SKM-1 (cell line): ENCODE measurements around the gene SFTPB.

Experiments
- DNase-seq: peaks from one replicate; lab custom pipeline; 2025; ENCODE audit not compliant: unreplicated experiment; lab: John Stamatoyannopoulos, UW

SFTPB gene

DNA sequence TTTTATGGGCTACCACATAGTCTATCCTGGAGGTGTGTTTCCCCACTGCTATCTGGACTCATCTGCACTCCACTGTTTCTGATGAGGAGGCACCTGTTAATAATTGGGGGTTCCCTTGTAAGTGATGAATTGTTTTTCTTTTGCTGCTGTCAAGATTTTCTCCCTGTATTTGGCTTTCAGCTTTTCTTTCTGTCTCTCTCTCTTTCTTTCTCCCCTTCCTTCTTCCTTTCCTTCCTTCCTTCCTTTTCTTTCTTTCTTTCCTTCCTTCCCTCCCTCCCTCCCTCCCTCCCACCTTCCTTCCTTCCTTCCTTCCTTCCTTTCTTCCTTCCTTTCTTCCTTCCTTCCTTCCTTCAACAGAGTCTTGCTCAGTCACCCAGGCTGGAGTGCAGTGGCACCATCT lies 35.3 kb upstream of the SFTPB start:
- no peak for DNase-seq

DNA sequence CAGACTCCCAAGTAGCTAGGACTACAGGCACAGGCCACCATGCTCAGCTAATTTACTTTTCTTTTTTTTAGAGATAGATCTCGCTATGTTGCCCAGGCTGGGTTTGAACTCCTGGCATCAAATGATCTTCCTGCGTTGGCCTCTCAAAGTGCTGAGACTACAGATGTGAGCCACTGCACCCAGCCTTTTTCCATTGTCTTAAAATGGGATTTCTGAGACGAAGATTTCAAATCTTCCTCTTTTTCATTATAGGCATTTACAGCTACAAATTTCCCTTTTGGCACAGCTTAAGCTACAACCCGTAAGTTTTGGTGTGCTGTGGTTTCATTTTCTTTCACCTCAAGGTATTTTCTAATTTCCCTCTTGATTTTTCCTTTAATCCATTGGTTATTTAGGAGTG lies 34.8 kb upstream of the SFTPB start:
- no peak for DNase-seq

DNA sequence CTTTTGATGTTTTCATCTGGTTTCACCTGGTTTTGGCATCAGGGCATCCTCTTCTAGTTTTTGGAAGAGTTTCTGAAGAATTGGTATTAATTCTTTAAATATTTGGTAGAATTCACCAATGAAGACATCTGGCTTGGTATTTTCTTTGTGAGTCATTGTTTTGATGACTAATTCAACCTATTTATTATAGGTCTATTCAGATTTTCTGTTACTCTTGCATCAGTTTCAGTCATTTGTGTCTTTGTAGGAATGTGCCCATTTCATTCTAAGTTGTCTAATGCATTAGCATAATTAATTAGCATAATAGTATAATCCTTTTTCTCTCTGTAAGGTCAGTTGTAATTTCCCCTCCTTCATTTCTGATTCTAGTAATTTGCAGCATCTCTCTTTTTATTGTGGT lies 34.2 kb upstream of the SFTPB start:
- DNase-seq = no peak

DNA sequence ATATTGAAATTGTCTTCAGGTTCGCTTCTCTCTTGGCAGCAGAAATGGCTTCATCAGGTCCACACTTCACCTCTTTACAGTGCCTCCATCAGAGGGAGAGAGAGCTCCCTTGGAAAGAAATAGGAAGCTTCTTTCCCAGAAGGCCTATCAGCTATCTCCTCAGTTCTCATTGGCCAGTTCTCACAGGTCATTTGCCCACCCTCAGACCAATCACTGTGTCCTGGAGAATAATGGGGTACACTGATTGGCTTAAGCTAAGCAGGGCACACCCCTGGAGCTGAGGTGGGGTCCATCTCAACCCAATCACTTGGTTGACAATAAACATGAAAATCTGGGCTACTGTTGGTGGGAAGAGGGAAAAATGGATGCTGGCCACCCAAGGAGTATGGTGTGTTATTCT lies 31.3 kb upstream of the SFTPB start:
- no peak for DNase-seq

DNA sequence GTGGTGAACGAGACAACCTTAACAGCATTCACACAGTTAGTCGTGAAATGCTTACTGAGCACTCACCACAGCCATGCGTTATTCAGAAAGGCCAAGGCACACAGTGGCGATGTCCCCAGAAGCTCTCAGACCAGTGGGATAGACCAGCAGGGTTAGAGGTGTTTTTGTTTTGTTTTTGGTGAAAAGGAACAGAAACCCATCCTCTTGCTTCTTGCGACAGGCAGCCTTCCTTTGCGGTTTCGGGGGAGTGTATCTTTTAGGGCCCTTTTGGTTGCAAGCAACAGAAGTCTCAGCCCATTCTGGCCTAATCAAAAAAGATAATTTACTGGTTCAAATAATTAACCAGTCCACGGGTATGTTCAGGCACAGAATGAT lies 30.9 kb upstream of the SFTPB start:
- no peak for DNase-seq

DNA sequence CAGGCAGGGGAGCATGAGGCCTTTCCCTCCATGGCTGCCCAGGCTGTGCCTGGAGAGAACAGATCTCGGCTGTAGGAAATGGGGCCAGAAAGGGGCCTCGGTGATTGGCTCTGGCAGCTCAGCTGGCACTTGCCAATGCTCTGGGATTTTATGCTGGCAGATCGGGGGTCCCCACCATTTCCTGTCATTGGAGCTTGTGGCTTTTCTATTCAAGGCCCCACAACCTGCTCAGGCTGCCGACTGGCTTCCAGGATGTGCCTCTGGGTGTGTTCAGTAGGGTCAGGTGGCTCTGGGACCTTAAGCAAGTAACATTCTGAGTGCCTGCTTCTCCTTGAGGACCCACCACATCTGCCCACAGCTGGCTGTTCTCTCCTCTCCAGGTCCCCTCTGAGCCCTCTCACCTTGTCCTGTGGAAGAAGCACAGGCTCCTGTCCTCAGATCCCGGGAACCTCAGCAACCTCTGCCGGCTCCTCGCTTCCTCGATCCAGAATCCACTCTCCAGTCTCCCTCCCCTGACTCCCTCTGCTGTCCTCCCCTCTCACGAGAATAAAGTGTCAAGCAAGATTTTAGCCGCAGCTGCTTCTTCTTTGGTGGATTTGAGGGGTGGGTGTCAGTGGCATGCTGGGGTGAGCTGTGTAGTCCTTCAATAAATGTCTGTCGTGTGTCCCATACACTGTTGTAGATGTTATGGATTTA lies 30.3 kb upstream of the SFTPB start:
- DNase-seq = no peak

DNA sequence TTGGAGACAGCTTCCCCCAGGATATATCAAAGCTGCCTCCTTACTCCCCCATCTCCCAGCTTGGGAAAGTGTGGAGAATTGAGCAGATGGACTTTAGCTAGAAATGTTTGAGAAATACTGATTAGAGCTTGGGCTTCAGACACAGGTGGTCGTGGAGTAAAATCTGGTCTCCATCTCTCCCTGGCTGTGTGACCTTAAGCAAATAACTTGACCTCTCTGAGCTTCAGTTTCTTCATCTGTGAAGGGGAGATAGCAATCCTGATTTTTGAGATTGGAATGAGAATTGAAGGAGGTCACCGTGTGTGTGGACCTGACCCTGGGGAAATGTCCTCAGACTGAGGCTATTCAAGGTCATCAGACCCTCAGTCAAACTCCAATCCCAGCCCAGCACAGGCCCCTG lies 29.7 kb upstream of the SFTPB start:
- DNase-seq = no peak

DNA sequence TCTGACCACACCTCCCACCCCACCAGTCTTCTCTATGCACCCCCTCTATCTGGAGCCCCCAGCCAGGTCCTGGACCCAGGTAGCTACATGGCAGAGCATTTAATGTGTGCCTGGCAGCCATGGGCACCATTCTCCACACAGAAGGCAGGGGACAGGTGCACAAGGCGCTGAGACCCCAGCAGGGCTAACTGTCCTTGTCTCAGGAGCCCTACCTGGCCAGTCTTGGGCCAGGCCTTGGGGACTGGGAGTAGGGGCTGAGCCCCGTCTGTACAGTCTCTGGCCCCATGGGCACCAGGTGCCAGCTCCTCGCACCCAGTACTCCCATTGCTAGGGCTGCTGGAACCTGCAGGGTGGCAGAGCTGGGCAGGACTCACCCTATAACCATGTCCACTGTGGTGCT lies 29.1 kb upstream of the SFTPB start:
- DNase-seq = no peak

DNA sequence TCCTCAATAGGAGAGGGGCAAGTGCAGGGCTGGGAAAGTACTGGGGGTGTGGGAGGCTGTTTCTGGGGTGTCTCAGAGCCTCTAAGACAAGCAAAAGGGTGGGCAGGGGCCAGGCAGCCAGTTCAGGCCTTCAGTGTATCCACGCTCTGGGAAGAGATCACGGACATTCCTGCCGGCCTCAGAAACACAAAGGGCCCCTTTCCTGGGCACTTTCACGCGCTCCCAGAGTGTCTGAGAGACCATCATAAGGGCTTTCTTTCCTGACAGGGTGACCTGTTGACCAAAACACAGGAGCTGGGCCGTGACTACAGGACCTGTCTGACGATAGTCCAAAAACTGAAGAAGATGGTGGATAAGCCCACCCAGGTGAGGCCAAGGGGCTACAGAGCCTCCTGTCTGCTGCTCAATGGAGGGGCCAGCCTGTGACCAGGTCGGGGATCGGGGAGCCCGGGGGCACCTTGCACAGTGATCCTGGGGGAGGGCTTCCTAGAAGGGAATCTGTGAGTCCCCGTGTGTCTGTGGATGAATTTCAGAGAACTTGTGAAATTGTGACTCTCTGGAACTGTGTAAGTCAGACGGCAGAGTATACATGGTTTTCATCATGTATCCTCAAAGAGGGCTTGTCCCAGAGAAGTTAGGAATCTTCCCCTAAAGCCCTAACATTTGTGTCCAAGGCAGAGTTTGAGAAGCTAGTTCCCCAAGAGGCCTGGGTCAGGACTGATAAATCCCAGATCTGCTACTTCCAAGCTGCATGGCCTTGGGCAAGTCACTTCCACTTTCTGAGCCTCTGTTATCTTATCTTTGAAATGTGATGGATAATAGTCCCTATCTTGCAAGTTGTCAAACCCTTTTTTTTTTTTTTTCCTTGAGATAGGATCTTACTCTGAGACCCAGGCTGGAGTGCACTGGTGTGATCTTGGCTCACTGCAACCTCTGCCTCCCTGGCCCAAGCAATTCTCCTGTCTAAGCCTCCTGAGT lies 28.0 kb upstream of the SFTPB start:
- DNase-seq = no peak

DNA sequence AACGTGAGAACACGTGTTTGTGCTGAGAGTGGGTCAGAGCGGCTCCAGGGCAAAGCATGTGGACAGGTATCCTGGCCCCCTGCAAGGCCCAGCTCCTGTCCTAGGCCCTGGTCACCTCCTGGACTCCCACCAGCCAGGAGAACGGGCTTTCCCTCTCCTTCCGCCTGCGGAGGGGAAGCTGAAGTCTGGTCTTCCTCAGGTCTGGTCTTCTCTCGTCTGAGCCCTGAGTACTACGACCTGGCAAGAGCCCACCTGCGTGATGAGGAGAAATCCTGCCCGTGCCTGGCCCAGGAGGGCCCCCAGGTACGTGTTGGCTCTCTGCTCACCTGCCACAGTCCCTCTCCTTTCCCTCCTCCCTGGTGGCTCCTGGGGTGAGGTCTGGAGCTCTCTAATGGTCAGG lies 27.1 kb upstream of the SFTPB start:
- no peak for DNase-seq

DNA sequence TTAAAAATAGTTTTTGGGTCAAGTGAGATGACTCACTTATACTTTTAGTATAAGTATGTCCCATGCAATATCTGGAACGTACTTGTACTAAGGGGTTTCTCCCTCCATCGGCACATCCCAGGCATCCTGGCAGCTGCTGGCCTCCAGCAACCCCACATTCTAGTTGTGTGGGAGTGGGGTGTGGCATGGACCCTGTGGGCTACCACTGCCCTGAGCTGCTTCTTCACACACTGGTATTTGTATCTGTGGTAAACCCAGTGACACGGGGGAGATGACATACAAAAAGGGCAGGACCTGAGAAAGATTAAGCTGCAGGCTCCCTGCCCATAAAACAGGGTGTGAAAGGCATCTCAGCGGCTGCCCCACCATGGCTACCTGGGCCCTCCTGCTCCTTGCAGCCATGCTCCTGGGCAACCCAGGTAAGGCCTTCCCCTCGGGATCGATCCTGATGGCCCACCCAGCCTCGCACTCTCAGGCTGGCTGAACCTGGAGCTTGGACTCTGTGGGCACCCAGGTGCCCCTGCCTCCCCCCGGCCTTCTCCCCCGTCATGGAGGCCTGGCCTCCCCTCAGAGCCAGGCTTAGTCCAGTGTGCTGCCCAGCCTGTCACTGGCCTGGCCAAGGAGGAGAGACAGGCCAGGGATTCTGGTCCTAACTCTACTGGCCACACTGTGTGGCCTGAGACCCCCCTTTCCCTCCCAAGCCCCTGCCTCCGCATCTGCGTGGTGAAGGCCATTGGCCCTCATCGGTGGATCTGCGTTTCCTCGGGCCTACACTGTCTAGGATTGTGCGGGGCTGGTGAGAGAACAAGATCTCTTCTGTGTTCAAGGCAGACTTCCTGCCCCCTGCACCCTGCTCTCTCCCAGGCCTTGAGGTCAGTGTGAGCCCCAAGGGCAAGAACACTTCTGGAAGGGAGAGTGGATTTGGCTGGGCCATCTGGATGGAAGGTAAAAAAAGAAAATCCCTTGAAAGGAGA lies 26.3 kb upstream of the SFTPB start, which contains the start of gene GNLY:
Gene GNLY, plus strand, starts transcription at position 307 of the 974 bp plus-strand sequence. Its CDS starts 61 bp downstream, at position 368.
- DNase-seq = no peak

DNA sequence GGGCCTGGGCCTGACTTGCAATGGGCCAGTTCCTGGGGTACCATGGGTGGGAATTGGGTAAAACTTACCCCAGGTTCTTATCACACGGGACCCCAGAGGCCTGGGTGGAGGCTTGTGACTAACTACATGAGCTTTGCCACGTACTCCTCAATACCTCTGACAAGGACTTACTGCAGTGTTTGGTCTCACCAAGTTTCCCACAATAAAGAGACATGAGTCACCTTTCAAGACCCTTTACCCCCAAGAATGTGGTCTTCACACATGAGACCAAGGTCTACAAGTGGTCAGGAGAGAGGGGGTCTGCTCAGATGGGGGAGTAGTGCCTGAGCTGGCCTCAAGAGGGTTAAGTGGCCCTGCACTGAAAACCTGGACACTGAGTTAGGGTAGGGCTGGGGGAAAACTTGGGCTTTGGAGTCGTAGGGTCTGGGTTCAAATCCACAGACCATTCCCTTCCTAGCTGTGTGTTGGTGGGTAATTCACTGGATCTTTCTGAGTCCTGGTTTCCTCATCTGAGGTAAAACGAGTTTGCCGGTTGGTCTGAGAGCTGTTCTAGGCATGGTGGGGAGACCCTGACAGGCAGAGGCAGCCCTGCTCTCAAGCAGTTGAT lies 24.1 kb upstream of the SFTPB start:
- no peak for DNase-seq

DNA sequence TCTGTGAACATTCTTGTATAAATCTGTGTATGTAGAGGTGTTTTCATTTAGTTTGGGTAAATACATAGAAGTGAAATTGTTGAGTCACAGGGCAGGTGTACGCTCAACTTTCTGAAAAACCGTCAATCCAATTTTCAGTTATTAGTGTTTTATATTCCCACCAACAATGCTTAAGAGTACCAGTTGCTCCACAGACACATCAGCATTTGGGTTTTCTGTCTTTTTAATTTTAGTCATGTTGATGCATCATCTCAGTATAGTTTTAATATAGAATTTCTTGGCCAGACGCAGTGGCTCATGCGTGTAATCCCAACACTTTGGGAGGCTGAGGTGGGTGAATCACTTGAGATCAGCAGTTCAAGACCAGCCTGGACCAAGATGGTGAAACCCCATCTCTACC lies 22.9 kb upstream of the SFTPB start:
- DNase-seq = no peak

DNA sequence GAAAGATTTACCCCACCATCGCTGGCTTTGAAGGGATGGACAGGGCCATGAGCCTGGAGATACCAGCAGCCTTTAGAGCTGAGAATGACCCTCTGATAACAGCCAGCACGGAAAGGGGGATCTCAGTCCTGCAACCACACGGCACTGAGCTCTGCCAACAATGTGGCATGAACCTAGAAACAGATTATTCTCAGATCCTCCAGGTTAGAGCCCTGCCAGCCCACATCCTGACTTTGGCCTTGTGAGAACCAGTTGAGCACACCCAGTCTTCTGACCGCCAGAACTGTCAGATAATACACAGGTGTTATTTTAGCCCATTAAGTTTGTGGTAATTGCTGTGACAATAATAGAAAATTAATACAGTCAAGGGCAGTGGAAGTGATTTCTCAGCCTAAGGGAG lies 16.8 kb upstream of the SFTPB start:
- no peak for DNase-seq

DNA sequence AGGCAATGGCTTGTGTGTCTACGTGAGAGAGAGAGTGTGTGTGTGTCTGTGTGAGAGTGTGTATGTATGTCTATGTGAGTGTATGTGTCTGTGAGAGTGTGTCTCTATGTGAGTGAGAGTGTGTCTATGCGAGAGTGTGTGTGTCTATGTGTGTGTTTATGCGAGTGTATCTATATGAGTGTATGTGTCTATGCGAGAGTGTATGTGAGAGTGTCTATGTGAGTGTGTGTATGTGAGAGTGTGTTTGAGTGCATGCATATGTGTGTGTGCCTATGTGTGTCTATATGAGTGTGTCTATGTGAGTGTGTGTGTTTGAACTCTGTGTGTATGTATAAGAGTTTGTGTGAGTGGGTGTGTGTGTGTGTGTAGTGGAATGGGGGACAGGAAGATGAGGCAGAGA lies 16.4 kb upstream of the SFTPB start:
- DNase-seq = no peak

DNA sequence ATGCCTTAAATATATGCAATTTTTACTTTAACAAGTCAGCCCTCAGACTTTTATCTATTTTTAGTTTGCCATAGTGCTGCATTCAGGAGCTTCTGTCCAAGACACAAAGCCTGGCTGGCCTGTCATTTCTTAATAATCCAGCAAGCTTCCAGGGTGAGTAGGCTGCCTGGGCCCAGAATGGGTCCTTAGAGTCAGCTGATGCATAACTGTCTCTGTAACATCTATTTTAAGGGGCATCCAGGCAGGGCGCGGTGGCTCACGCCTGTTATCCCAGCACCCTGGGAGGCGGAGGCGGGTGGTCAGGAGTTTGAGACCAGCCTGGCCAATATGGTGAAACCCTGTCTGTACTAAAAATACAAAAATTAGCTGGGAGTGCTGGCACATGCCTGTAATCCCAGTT lies 14.4 kb upstream of the SFTPB start:
- no peak for DNase-seq

DNA sequence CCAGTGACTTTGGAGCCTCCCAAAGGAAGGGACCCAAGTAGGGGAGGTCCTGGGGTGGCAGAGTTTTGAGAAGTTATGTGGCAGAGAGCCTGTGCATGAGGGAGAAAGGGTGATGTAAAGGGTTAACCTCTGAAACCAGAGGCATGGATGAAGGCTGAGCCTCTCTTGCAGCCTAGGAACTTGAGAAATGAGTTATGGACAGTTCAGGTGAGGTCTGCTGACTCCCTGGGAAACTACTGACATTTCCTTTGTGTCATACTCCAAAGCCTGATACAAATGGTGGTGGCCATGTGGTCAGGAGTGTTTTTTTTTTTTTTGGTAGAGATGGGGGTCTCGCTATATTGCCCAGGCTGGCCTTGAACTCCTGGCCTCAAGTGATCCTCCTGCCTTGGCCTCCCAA lies 13.8 kb upstream of the SFTPB start:
- DNase-seq = no peak

DNA sequence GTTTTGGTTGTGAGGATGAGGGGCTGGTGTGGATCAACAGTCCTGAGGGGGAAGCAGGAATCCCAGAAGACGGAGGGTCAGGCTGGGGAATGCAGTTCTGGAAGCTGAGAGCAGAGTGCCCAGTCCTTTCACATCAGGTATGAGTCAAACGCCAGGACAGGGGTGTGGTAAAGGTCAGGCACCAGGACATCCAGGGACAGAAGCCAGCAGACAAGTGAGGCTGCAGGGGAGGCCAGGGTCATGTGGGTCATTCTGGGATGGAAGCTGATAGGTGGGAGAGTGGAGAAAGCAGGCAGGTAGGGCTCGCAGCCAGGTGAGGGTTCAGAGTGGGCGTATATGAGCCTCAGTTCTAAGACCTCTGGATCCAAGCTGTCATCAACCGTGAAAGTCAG lies 13.4 kb upstream of the SFTPB start:
- DNase-seq = no peak

DNA sequence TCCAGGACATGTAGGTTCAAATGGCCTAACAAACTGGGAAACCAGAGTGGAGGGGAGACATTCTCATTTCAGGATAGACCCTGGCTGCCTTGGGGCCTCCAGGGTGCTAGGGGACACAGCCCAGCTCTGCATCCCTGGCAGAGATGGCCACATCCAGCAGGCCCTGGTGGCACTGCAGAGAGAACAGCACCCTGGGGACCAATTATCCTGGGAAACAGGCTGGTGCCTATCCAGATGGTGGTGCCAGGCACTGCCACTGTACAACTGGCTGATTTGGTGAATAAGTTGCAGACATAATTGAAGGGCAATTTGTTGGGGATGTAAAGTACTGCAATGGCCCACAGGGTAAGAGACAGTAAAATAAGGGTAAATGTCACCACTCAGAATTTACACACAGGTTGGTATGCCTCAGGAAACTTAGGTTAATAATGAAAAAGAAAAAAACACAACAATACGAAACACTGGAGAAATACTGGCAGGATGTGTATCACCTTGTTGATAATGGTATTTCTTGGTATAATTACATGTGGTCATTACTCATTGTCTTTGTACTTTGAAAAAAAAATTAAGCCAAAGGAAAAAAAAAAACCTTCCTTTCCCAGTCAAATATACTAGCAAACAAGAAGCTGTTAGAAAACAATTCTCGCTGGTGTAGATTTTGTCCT lies 12.8 kb upstream of the SFTPB start:
- DNase-seq = no peak
